OCI-LY3 (cell line): Measurements from ENCODE around the gene AGRN.

Source experiments
- EZH2phosphoT487 ChIP-seq: fragments of 200-600 bp; shearing (Covaris generic); IDR thresholded peaks from 2 replicates; pipeline ENCODE4 v1.6.1; 2018; ENCODE audit warnings: antibody characterized with exemption, mixed run types, low read depth
- TF ChIP-seq, protein P1 (sequence below): fragments of 200-600, 300-600 bp; sonication (generic); IDR thresholded peaks from 2 replicates; pipeline ENCODE4 v1.5.1; 2014; ENCODE audit warnings: antibody characterized with exemption, low read length, low read depth

DNA sequence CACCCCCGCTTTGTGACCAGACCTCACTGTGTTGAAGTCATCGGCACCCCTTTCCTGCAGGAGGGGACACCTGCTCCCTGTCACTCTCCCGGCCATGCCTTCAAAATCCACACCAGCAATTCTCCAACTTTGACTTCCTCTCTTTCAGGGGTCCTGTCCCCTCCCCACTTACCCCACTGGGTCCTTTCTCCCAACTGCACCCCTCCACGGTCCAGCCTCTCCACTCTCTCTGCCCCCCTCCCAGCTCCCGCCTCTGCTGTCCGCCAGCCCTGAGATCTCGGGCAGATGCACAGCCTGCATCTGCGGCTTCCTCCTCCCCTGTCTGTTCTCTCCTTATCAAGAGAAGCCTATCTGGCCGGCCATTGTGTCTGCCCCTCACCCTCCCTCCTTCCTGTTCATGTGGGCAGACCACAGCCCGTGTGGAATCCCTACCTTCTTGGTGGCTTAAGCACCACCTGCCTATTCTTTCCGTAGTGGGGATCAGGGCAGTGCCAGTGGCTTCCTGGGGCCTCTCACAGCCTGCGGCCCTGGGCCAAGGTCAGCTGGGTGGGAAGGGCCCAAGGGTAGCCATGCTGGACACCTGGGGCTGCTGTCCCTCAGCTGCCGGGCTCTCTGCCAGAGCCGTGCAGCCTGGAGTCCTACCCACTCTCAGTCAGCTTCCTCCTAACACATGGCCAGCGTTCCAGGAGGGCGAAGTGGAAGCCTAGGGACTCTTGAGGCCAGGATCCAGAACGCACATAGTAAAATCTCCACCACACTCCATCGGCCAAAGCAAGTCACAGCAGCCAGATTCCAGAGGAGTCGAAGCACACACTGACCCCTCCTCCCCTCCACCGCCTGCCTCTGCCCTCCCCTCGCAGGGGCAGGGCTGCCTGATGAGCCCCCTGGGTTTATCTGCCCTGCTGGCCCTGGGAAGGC lies 14.9 kb upstream of the AGRN start:
- TF ChIP-seq, protein P1, sequence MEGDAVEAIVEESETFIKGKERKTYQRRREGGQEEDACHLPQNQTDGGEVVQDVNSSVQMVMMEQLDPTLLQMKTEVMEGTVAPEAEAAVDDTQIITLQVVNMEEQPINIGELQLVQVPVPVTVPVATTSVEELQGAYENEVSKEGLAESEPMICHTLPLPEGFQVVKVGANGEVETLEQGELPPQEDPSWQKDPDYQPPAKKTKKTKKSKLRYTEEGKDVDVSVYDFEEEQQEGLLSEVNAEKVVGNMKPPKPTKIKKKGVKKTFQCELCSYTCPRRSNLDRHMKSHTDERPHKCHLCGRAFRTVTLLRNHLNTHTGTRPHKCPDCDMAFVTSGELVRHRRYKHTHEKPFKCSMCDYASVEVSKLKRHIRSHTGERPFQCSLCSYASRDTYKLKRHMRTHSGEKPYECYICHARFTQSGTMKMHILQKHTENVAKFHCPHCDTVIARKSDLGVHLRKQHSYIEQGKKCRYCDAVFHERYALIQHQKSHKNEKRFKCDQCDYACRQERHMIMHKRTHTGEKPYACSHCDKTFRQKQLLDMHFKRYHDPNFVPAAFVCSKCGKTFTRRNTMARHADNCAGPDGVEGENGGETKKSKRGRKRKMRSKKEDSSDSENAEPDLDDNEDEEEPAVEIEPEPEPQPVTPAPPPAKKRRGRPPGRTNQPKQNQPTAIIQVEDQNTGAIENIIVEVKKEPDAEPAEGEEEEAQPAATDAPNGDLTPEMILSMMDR, result no peak
- no peak for TF ChIP-seq EZH2phosphoT487
